Subcutaneous abdominal adipose tissue (tissue), 5 donors: Measurements from ENCODE around the gene PRKCE.
A peak's percentile ranks its signal among the peaks of the same experiment; 100 is the strongest.

ENCODE experiments used
- H3K27ac ChIP-seq: one replicate; pipeline ENCODE4 v1.7.0; 2013; ENCODE audit warnings: low read depth, mild to moderate bottlenecking, inconsistent platforms, low read length, moderate library complexity
- H3K27me3 ChIP-seq, 5 donors: one replicate each; pipeline ENCODE4 v1.7.0; 2013; ENCODE audit warnings: low read length in 5 of 5, inconsistent platforms in 1 of 5; ENCODE audit not compliant: control insufficient read depth in 5 of 5, insufficient read depth in 4 of 5
- H3K36me3 ChIP-seq, 5 donors: one replicate each; pipeline ENCODE4 v1.7.0; 2013; ENCODE audit warnings: low read length in 5 of 5; ENCODE audit not compliant: control insufficient read depth in 5 of 5, insufficient read depth in 5 of 5
- H3K4me1 ChIP-seq, 5 donors: one replicate each; pipeline ENCODE4 v1.7.0; 2013; ENCODE audit warnings: low read length in 5 of 5, mild to moderate bottlenecking in 3 of 5, moderate library complexity in 1 of 5; ENCODE audit not compliant: control insufficient read depth in 5 of 5, insufficient read depth in 5 of 5
- H3K4me3 ChIP-seq, 5 donors: one replicate each; pipeline ENCODE4 v1.7.0; 2013; ENCODE audit warnings: low read length in 5 of 5, low read depth in 1 of 5
- H3K9ac ChIP-seq, 5 donors: one replicate each; pipeline ENCODE4 v1.7.0; 2013; ENCODE audit warnings: low read length in 5 of 5, mild to moderate bottlenecking in 4 of 5, moderate library complexity in 3 of 5
- H3K9me3 ChIP-seq, 5 donors: one replicate each; pipeline ENCODE4 v1.7.0; 2013; ENCODE audit warnings: low read length in 5 of 5; ENCODE audit not compliant: control insufficient read depth in 5 of 5
- donor health status: healthy.
- donor health status: healthy.
- donor health status: healthy.
- donor health status: healthy.
- donor health status: healthy.

The PRKCE gene

DNA sequence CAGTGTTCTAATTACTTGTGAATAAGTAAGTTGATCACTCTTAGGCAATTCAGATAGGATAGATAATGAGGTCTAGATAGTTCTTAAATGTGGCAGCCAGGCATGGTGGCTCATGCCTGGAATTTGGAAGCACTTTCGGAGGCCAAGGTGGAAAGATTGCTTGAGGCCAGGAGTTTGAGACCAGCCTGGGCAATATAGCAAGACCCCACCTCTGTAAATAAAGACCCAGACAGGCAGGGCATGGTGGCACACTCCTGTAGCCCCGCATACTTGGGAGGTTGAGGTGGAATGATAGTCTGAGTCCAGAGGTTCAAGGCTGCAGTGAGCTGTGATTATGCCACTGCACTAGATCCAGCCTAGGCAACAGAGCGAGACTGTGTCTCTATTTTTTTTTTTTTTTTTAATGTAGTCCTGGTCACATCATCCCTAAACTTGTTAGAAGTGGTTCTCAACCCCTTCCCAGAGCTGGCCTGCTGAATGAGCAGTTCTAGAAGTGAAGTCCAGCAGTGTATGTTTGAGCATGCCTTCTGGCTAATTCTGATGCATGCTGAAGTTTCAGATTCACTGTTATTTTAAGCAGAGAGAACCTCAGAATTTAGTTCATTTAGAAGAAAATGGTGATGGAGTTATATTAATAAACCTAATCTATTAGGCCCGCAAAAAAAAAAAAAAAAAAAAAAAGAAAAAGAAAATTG, 306.2 kb downstream of the PRKCE start:
- Histone ChIP-seq H3K4me1 (peaks cover 7 to 21% (median 18%) of the 10 kb centered on the region in 5 donors), H3K9ac (no peak overlapping the region), H3K4me3 (no peak overlapping the region), H3K9me3 (no peaks in the 10 kb centered on the region), H3K36me3 (no peaks in the 10 kb centered on the region), H3K27me3 (no peaks in the 10 kb centered on the region), H3K27ac (no peak overlapping the region)

DNA sequence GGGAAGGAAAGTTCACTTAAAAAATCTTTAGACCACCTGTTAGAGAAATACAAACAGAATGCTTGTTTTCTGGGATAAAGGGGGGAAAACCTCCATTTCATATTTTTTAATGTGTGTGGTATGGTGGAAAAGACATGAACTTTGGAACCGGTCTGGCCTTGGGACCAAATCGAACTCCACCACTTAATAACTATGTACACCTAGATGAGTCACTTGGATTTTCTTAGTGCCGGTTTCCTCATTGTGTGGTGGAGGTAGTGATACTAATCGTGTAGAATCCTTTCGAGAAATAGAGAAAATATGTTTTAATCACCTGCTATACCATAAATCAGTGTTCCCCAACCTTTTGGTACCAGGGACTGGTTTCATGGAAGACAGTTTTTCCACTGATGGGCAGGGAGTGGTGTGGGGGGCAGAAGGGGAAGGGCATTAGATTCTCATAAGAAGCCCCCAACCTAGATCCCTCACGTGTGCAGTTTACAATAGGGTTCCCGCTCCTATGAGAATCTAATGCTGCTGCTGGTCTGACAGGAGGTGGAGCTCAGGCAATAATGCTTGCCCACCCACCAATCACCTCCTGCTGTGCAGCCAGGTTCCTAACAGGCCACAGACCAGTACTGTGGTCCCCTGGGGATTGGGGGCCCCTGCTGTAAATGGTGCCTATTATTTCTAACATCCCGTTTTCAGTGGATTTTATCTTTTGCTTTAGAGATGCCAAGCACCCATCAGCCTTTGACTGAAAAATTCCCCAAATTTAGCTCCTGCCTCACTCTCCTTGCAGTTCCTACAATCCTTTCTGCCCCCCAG, 308.8 kb downstream of the PRKCE start:
- H3K9me3 ChIP-seq = no peaks in the 10 kb centered on the region
- H3K4me3 ChIP-seq = no peak overlapping the region
- no peaks in the 10 kb centered on the region for H3K36me3 ChIP-seq
- H3K27me3 ChIP-seq = no peaks in the 10 kb centered on the region
- H3K27ac ChIP-seq = no peak overlapping the region
- no peak overlapping the region for H3K9ac ChIP-seq
- peaks cover 9 to 43% (median 32%) of the 10 kb centered on the region in 5 donors for H3K4me1 ChIP-seq

DNA sequence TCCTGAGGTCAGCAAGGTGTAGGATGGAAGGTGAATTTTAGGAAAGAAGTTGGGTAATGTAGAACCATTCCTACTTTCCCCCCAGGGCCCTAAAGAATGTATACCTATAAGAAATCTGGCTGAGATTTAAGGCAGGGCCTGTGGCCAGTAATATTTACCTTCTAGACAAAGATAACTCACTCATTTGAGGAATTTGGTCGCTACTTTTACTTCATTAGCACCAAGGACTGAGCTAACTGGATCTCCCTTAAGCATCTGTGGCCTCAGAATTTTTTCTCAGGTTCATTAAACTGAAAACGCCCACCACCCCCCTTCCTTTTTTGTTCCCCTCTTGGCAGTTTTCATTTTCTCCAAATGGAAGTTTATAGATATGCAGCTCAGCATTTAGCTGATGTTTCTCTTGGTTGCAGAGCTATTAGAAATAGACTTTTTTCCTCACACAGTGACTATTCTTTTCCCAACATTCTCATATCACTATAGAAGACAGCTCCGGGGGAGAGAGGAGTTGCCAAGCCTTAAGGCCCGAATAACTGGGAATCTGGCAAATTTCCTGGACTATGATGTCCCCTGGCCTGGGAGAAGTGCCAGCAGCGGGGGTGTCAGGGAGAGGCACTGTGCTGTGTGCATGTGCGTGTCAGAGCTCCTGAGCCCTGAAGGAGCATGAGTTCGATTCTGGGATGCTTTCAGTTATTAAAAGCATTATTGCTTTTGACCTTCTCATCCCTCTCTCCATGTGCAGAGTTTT, 310.9 kb downstream of the PRKCE start:
- Histone ChIP-seq H3K4me3 (no peak overlapping the region), H3K9ac (peak overlapping the region in 2 of 5 donors; percentile 4 to 16), H3K36me3 (no peaks in the 10 kb centered on the region), H3K9me3 (no peaks in the 10 kb centered on the region), H3K27me3 (no peaks in the 10 kb centered on the region), H3K4me1 (peaks cover 9 to 50% (median 32%) of the 10 kb centered on the region in 5 donors), H3K27ac (peak overlapping the region; percentile 45)

DNA sequence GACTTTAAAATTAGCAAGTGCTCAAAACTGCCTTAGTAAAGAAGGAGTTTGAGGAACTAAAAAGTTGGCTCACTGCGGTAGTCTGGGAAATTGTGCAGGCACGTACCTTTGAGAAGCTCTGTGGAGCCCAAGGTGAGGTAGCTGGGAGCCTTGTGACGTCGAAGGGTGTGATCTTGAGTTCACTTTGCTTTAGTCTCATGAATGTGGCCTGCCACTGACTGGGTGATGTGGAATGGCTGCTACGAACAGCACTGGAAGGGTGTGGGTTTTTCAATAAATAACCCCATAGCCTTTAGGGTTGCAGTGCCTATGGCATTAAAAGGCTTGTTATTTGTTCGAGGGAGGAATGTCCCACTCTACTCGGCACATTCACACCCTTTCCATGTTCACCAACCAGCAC, 312.3 kb downstream of the PRKCE start:
- Histone ChIP-seq H3K27me3 (no peaks in the 10 kb centered on the region), H3K27ac (peak overlapping the region; percentile 56), H3K4me1 (peaks cover 9 to 53% (median 32%) of the 10 kb centered on the region in 5 donors), H3K36me3 (no peaks in the 10 kb centered on the region), H3K9me3 (no peaks in the 10 kb centered on the region), H3K9ac (no peak overlapping the region), H3K4me3 (no peak overlapping the region)

DNA sequence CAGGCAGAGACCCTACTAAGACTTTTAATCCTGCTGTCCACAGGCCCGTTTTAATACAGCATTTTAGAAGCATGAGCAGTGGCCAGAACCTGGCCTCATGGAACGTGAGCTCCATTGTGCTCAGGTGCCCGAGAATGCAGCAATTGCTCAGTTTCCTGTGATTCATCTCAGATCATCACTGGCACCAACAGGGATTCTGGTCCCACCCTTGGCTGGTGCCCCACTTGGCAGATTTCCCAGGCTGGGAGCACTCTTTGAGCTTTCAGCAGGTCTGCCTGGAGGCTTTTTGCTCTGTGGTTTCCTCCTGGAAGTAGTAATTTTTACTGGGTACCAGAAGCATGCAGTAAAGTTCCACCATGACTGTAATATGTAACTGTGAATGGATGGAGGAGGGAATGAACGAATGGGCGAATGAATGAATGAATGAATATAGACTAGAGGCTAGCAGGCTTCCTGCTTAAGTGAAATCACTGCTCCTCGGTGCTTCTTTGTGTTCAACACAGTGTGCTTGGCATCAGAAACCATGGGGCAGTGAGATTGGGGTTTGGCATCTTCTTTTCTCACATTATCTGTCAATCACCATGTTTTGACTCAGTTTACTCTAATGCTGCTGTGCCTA, 312.9 kb downstream of the PRKCE start:
- Histone ChIP-seq H3K9me3 (no peaks in the 10 kb centered on the region), H3K4me3 (no peak overlapping the region), H3K27me3 (no peaks in the 10 kb centered on the region), H3K36me3 (no peaks in the 10 kb centered on the region), H3K27ac (peak overlapping the region; percentile 56), H3K4me1 (peaks cover 9 to 53% (median 35%) of the 10 kb centered on the region in 5 donors), H3K9ac (no peak overlapping the region)

DNA sequence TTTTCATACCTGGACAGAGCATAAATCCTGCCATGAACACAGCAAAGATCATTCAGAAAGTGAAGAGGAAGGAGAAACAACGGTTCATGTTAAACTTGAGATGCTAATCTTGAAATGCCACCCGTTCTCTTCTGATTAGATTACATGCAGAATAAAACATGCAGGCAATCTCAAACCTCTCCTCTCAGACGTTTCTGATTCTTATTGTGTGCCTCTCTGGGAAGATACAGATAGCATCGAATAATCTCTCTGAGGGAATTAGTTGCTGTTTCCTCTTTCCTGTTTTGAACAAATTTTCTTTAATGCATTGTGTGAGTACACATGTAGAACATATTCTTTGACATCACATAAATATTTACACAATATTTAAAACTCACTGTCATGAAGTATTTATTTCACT, 313.4 kb downstream of the PRKCE start:
- no peaks in the 10 kb centered on the region for H3K9me3 ChIP-seq
- H3K4me1 ChIP-seq = peaks cover 9 to 53% (median 37%) of the 10 kb centered on the region in 5 donors
- H3K4me3 ChIP-seq = no peak overlapping the region
- no peaks in the 10 kb centered on the region for H3K36me3 ChIP-seq
- no peaks in the 10 kb centered on the region for H3K27me3 ChIP-seq
- H3K9ac ChIP-seq = no peak overlapping the region
- peak overlapping the region; percentile 8 for H3K27ac ChIP-seq

DNA sequence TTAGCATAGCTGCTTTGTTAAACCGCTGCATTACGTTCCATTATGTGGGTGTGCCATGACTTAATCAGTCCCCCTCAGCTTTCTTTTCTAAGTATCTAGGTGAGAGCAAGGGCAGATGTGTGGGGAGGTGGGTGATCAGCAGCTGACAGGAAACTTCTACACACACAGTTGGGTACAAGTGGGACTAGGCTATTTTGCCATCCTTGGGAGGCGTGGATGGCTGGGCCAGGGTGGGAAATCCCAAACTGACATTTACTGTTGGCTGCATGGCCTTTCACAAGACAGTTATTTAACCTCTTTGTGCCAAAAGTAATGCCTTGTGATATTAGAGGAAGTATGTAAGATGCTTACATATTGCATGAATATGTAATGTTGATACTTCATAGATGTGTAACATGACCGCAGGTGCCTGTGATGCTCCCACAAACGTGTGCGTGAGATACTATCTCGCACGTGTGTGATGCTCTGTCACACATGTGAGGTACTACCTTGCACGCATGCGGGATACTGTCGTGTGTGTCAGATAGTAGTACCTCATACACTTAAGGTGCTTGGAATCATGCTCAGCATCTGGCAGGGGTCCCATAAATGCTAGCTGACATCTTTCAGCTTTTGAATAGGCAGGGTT, 314.5 kb downstream of the PRKCE start:
- H3K9ac ChIP-seq = no peak overlapping the region
- no peaks in the 10 kb centered on the region for H3K36me3 ChIP-seq
- H3K4me1 ChIP-seq = peaks cover 9 to 48% (median 36%) of the 10 kb centered on the region in 5 donors
- no peaks in the 10 kb centered on the region for H3K9me3 ChIP-seq
- no peak overlapping the region for H3K4me3 ChIP-seq
- H3K27ac ChIP-seq = no peak overlapping the region
- no peaks in the 10 kb centered on the region for H3K27me3 ChIP-seq

DNA sequence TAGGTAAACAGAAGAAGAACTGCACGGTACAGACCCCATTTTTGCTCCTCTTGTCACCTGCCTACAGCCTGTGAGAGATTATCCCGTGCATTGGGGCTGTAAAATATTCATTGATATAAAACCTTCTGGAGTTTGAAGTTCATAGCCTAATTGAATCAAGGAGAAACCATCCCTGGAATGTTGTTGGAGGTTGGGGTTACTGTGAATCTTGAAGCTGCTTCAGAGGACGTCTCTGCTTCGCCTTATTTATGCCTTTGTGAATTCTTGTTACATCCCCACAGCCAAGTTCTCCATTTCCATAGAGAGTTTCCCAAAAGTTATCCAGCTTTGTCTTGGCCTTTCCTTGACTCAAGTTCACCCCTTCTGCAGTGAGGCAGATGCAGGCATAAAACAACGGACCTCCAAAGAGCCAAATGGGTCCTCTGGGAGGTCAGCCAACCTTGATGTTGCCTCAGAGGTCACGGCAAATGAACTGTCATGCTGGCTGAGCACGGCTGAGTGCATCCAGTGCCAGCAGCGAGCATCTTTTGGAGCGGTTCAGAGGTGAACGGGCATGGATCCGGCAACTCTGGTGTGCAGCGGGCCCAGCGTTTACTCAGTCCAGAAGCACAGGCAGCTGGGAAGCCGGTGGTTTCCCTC, 317.6 kb downstream of the PRKCE start:
- H3K27ac ChIP-seq = no peak overlapping the region

DNA sequence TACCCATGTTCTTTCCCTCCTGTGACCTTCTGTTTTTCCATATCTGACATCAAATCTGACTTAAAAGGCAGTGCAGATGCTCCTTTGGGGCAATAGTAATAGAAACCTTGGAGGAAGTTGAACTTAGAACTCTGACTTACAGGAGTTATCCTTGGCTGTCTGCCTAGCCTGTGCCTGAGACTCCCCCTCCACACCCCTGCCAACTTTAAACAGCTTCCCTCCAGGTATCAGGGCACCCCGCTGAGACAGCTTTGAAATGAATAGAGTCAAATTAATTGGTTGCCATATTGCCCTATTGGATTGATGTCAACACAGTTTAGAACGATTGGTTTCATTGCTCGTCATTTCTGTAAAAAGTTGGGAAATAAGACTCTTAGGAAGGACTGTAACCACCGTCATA, 322.0 kb downstream of the PRKCE start:
- no peaks in the 10 kb centered on the region for H3K9me3 ChIP-seq
- peaks cover 0 to 13% (median 5%) of the 10 kb centered on the region in 5 donors for H3K4me1 ChIP-seq
- H3K27ac ChIP-seq = no peak overlapping the region
- no peaks in the 10 kb centered on the region for H3K27me3 ChIP-seq
- peaks cover 0 to 6% (median 0%) of the 10 kb centered on the region in 5 donors for H3K36me3 ChIP-seq
- no peak overlapping the region for H3K4me3 ChIP-seq
- H3K9ac ChIP-seq = no peak overlapping the region

More for the DNA sequence above, 317.6 kb downstream of the PRKCE start:
- Histone ChIP-seq H3K36me3 (no peaks in the 10 kb centered on the region), H3K27me3 (no peaks in the 10 kb centered on the region), H3K9me3 (no peaks in the 10 kb centered on the region), H3K9ac (no peak overlapping the region), H3K4me3 (no peak overlapping the region), H3K4me1 (peaks cover 0 to 21% (median 18%) of the 10 kb centered on the region in 5 donors)
